ENCODE results near the gene FBXO11. TPM values are rescaled to one million over a fixed set of nuclear protein-coding genes. Genes with fewer than 3 reads are reported as not detected.

FBXO11 gene
- total RNA-seq, 1 donor from 2014 or later, result 71.3 TPM

DNA sequence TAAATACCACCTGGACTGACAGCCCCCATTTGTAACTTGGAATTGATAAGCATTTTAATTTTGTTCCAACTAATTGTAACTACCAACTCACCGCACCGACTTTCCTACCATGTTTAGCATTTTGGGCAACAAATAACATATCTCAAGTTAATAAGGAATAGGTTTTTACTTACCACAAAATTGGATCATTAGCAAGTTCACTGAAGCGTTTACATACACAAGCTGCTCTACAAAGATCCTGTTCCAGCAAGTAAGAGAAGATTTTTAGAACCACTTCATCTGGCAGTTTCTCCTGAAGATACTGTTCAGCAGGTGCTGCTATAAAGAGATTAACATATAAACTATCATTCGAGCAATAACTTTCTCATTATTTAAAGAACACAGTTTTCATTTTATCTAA is 67.6 kb downstream of the FBXO11 start:
- Histone ChIP-seq H3K79me2 (ENCODE audit: low read depth) (peaks cover 49% of the 10 kb centered on the region), H2AFZ (replicated peaks) (no peak overlapping the region), H3K4me2 (no peak overlapping the region), H3K27me3 (no peaks in the 10 kb centered on the region), H3K4me1 (no peaks in the 10 kb centered on the region), H3F3A (ENCODE audit: low read depth) (no peaks in the 10 kb centered on the region), H3K27ac (no peak overlapping the region), H3K9ac (no peak overlapping the region), H3K4me3 (no peak overlapping the region), H3K36me3 (peaks cover 49% of the 10 kb centered on the region), H3K9me3 (ENCODE audit: low read depth) (no peaks in the 10 kb centered on the region), H4K20me1 (ENCODE audit: low read depth) (peaks cover 14% of the 10 kb centered on the region)
- H3K36me3 Mint-ChIP-seq, result peaks cover 27% of the 10 kb centered on the region
- no peaks in the 10 kb centered on the region for H3K27me3 Mint-ChIP-seq (ENCODE audit: insufficient read depth, low read depth)
- peaks cover 4% of the 10 kb centered on the region for H3K9me3 Mint-ChIP-seq
- no peak overlapping the region for H3K27ac Mint-ChIP-seq
- TF ChIP-seq, protein P1, sequence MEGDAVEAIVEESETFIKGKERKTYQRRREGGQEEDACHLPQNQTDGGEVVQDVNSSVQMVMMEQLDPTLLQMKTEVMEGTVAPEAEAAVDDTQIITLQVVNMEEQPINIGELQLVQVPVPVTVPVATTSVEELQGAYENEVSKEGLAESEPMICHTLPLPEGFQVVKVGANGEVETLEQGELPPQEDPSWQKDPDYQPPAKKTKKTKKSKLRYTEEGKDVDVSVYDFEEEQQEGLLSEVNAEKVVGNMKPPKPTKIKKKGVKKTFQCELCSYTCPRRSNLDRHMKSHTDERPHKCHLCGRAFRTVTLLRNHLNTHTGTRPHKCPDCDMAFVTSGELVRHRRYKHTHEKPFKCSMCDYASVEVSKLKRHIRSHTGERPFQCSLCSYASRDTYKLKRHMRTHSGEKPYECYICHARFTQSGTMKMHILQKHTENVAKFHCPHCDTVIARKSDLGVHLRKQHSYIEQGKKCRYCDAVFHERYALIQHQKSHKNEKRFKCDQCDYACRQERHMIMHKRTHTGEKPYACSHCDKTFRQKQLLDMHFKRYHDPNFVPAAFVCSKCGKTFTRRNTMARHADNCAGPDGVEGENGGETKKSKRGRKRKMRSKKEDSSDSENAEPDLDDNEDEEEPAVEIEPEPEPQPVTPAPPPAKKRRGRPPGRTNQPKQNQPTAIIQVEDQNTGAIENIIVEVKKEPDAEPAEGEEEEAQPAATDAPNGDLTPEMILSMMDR (IDR thresholded peaks at IDR 0.05), result no peak
- H3K4me1 Mint-ChIP-seq, result peaks cover 6% of the 10 kb centered on the region
- DNase-seq (ENCODE audit: low spot score), result no peak
- no peak overlapping the region for H3K4me3 Mint-ChIP-seq

DNA sequence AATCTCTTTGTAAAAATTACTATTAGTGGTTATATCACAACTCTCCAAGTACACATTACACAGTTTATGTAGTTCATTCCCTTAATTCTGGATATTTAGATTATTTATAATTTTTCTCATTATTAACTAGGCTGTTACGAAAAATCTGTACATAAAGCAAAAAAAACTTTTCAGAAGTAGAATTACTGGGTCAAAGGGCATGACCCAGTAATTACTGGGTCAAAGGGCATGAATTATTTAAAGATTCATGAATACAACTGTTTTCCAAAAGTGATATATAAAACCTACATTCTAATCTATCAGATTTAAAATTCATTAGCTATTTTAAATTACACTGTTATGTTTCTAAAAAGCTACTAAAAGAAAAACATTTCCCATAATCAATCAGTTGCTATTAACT is 68.0 kb downstream of the FBXO11 start:
- Histone ChIP-seq H3K9ac (no peak overlapping the region), H3K27me3 (no peaks in the 10 kb centered on the region), H3K79me2 (ENCODE audit: low read depth) (peaks cover 44% of the 10 kb centered on the region), H3K4me1 (no peaks in the 10 kb centered on the region), H2AFZ (replicated peaks) (no peak overlapping the region), H3K4me2 (no peak overlapping the region), H3K36me3 (peaks cover 53% of the 10 kb centered on the region), H3K27ac (no peak overlapping the region), H3K9me3 (ENCODE audit: low read depth) (no peaks in the 10 kb centered on the region), H3K4me3 (no peak overlapping the region), H4K20me1 (ENCODE audit: low read depth) (peaks cover 11% of the 10 kb centered on the region), H3F3A (ENCODE audit: low read depth) (no peaks in the 10 kb centered on the region)
- Mint-ChIP-seq H3K27ac (no peak overlapping the region), H3K4me1 (peaks cover 6% of the 10 kb centered on the region), H3K36me3 (peaks cover 27% of the 10 kb centered on the region), H3K27me3 (ENCODE audit: insufficient read depth, low read depth) (no peaks in the 10 kb centered on the region), H3K4me3 (no peak overlapping the region), H3K9me3 (peaks cover 4% of the 10 kb centered on the region)
- TF ChIP-seq, protein P1 (IDR thresholded peaks at IDR 0.05), result no peak
- TF ChIP-seq EZH2phosphoT487 (IDR thresholded peaks at IDR 0.05), result no peak
- no peak for TF ChIP-seq EZH2 (IDR thresholded peaks at IDR 0.05)
- no peak for DNase-seq (ENCODE audit: low spot score)

GRCh38 chr2:47833516-47833968 is 72.8 kb downstream of the FBXO11 start:
- Histone ChIP-seq H3K27ac (no peak overlapping the region), H3K4me1 (no peaks in the 10 kb centered on the region), H3K36me3 (peaks cover 66% of the 10 kb centered on the region), H3K27me3 (no peaks in the 10 kb centered on the region), H3K9ac (no peak overlapping the region), H3F3A (ENCODE audit: low read depth) (no peaks in the 10 kb centered on the region), H3K79me2 (ENCODE audit: low read depth) (no peaks in the 10 kb centered on the region), H3K4me2 (no peak overlapping the region), H3K9me3 (ENCODE audit: low read depth) (no peaks in the 10 kb centered on the region), H4K20me1 (ENCODE audit: low read depth) (no peaks in the 10 kb centered on the region), H3K4me3 (no peak overlapping the region), H2AFZ (replicated peaks) (no peak overlapping the region)
- TF ChIP-seq, protein P1 (IDR thresholded peaks at IDR 0.05), result no peak
- TF ChIP-seq EZH2phosphoT487 (IDR thresholded peaks at IDR 0.05), result no peak
- TF ChIP-seq EZH2 (IDR thresholded peaks at IDR 0.05), result no peak
- H3K4me3 Mint-ChIP-seq, result no peak overlapping the region
- peaks cover 30% of the 10 kb centered on the region for H3K36me3 Mint-ChIP-seq
- no peaks in the 10 kb centered on the region for H3K9me3 Mint-ChIP-seq
- H3K27me3 Mint-ChIP-seq (ENCODE audit: insufficient read depth, low read depth), result no peaks in the 10 kb centered on the region
- no peak overlapping the region for H3K27ac Mint-ChIP-seq
- no peak for DNase-seq (ENCODE audit: low spot score)
- peaks cover 1% of the 10 kb centered on the region for H3K4me1 Mint-ChIP-seq
